C4-2B (cell line): ENCODE measurements around the gene MYO15B.

ENCODE experiments used
- CTCF ChIP-seq: fragments of 450-650 bp; conservative IDR thresholded peaks from 2 replicates; pipeline ENCODE4 v1.5.1; 2017; ENCODE audit warnings: mild to moderate bottlenecking
- ZFX ChIP-seq: fragments of 450-650 bp; IDR thresholded peaks from 2 replicates; pipeline ENCODE4 v1.6.1; 2017

- no peak for TF ChIP-seq CTCF
- TF ChIP-seq ZFX: no peak
Observed at GRCh38 chr17:75636381-75637142, 49.0 kb downstream of the MYO15B start.
